OCI-LY1 (cell line): ENCODE measurements around the gene MLLT3.
A peak's percentile ranks its signal among the peaks of the same experiment; 100 is the strongest.

Source experiments
- H2AFZ ChIP-seq: fragments of 200-600 bp; sonication (generic), shearing (Covaris generic); 2 replicates; pipeline ENCODE4 v1.6.0; 2014; ENCODE audit warnings: antibody characterized with exemption, mild to moderate bottlenecking, low read length
- H3F3A ChIP-seq: fragments of 200-600 bp; sonication (generic), shearing (Covaris generic); 2 replicates; pipeline ENCODE4 v1.6.0; 2014; ENCODE audit warnings: mild to moderate bottlenecking, antibody characterized with exemption, low read length, moderate library complexity; ENCODE audit not compliant: insufficient read depth
- H3K27ac ChIP-seq: fragments of 200-600 bp; sonication (generic); 2 replicates; pipeline ENCODE4 v1.5.1; 2014; ENCODE audit warnings: low read length, mixed run types, mild to moderate bottlenecking, low read depth; ENCODE audit not compliant: poor library complexity, severe bottlenecking
- H3K27me3 ChIP-seq: fragments of 200-600 bp; sonication (generic); 2 replicates; pipeline ENCODE4 v1.6.0; 2014; ENCODE audit warnings: antibody characterized with exemption, mild to moderate bottlenecking, low read length, moderate library complexity; ENCODE audit not compliant: insufficient read depth
- H3K36me3 ChIP-seq: fragments of 200-600 bp; sonication (generic); 2 replicates; pipeline ENCODE4 v1.6.1; 2014; ENCODE audit warnings: mild to moderate bottlenecking, antibody characterized with exemption, low read length, moderate library complexity, mixed read lengths; ENCODE audit not compliant: insufficient read depth
- H3K4me1 ChIP-seq: fragments of 200-600 bp; sonication (generic); 2 replicates; pipeline ENCODE4 v1.5.1; 2014; ENCODE audit warnings: mild to moderate bottlenecking, low read length, moderate library complexity; ENCODE audit not compliant: insufficient read depth, severe bottlenecking
- H3K4me2 ChIP-seq: fragments of 200-600 bp; sonication (generic), shearing (Covaris generic); 2 replicates; pipeline ENCODE4 v1.6.1; 2014; ENCODE audit warnings: low read length
- H3K4me3 ChIP-seq: fragments of 200-600 bp; sonication (generic); 2 replicates; pipeline ENCODE4 v1.5.1; 2014; ENCODE audit warnings: low read length, low read depth, mild to moderate bottlenecking, mixed read lengths; ENCODE audit not compliant: poor library complexity, severe bottlenecking
- H3K79me2 ChIP-seq: fragments of 200-600 bp; shearing (Covaris generic); 2 replicates; pipeline ENCODE4 v1.6.1; 2016; ENCODE audit warnings: mixed run types, low read length, mixed read lengths; ENCODE audit not compliant: insufficient read depth
- H3K9ac ChIP-seq: fragments of 200-600 bp; sonication (generic), shearing (Covaris generic); 2 replicates; pipeline ENCODE4 v1.6.1; 2014; ENCODE audit warnings: mild to moderate bottlenecking, low read length, mixed read lengths
- H3K9me2 ChIP-seq: fragments of 200-600 bp; sonication (generic), shearing (Covaris generic); 2 replicates; pipeline ENCODE4 v1.6.1; 2014; ENCODE audit warnings: low read depth, mild to moderate bottlenecking, low read length, mixed read lengths
- H3K9me3 ChIP-seq: fragments of 200-600 bp; shearing (Covaris generic); 2 replicates; pipeline ENCODE4 v1.6.1; 2014; ENCODE audit warnings: low read length, mixed read lengths
- H4K20me1 ChIP-seq: fragments of 200-600 bp; sonication (generic), shearing (Covaris generic); 2 replicates; pipeline ENCODE4 v1.6.0; 2016; ENCODE audit warnings: mild to moderate bottlenecking, low read length; ENCODE audit not compliant: insufficient read depth
- EZH2 ChIP-seq: fragments of 200-600 bp; sonication (generic), shearing (Covaris generic); IDR thresholded peaks from 2 replicates; pipeline ENCODE4 v1.8.0; 2017; ENCODE audit warnings: borderline replicate concordance, mixed run types, mild to moderate bottlenecking, antibody characterized with exemption, low read length, moderate library complexity, mixed read lengths
- TF ChIP-seq, protein P1 (sequence below): fragments of 200-600 bp; sonication (generic), shearing (Covaris generic); IDR thresholded peaks from 2 replicates; pipeline ENCODE4 v1.5.1; 2017; ENCODE audit warnings: mild to moderate bottlenecking, antibody characterized with exemption, low read length, moderate library complexity, mixed read lengths

MLLT3 gene

DNA sequence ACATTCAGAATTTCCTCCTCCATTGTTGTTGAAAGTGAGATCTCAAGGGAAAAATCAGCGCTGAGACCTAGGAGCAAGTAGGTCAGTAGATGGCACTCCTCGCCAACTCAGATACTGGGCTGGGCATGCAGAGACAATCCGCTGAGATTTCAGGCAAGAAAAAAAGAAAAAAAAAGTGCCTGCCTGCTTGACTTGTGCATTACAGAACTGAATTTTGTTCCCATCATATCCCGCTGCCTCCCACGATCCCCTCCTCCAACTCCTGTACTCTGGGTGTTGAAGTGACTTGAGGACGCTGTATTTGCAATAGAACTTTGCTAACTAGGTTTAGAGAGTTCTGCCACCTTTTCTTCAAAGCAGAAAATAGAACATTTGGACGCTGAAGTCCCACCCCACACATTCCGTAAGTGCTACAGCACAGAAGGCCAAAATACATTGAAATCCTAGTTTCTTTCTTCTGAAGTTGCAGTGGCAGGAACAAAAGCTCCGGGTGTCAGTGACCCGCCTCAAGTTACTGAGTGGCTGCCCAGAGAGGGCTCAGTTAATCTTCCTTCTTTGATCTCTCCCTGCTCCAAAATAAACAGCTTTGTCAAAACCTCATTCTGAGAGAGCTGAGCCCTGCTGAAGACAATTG is 265.8 kb downstream of the MLLT3 start:
- H3K4me2 ChIP-seq = no peak overlapping the region
- 0 out of 2 replicates have a peak overlapping the region, but pooled peaks have one; percentile 23 for H3K9ac ChIP-seq
- H3K27ac ChIP-seq = peak overlapping the region; percentile 40
- H3K9me3 ChIP-seq = no peaks in the 10 kb centered on the region
- peaks cover 30% of the 10 kb centered on the region for H3K4me1 ChIP-seq
- H3F3A ChIP-seq = no peaks in the 10 kb centered on the region
- TF ChIP-seq EZH2 = no peak
- TF ChIP-seq, protein P1, sequence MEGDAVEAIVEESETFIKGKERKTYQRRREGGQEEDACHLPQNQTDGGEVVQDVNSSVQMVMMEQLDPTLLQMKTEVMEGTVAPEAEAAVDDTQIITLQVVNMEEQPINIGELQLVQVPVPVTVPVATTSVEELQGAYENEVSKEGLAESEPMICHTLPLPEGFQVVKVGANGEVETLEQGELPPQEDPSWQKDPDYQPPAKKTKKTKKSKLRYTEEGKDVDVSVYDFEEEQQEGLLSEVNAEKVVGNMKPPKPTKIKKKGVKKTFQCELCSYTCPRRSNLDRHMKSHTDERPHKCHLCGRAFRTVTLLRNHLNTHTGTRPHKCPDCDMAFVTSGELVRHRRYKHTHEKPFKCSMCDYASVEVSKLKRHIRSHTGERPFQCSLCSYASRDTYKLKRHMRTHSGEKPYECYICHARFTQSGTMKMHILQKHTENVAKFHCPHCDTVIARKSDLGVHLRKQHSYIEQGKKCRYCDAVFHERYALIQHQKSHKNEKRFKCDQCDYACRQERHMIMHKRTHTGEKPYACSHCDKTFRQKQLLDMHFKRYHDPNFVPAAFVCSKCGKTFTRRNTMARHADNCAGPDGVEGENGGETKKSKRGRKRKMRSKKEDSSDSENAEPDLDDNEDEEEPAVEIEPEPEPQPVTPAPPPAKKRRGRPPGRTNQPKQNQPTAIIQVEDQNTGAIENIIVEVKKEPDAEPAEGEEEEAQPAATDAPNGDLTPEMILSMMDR = peak; percentile 83
- no peaks in the 10 kb centered on the region for H3K9me2 ChIP-seq
- H3K4me3 ChIP-seq = no peak overlapping the region
- no peak overlapping the region for H2AFZ ChIP-seq
- no peaks in the 10 kb centered on the region for H4K20me1 ChIP-seq
- peaks cover 98% of the 10 kb centered on the region for H3K36me3 ChIP-seq
- H3K27me3 ChIP-seq = no peaks in the 10 kb centered on the region
- H3K79me2 ChIP-seq = no peaks in the 10 kb centered on the region

DNA sequence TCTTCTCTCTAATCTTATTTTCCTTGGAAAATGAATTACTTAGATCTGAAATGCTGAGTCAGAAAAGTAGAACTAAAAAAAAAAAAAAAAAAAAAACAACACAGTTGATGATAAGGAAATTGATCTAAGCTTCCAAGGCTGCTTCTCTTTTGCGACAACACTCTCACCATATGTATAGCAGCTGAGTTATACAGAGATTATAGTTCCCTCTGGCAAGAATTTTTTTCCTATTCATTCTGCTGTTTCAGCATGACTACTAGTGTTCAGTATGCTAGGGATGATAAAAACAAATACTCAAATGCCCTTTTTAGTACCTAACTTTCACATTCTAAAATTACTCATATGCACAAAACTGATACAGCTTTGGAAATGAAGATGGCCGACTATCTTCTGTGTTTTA is 267.3 kb downstream of the MLLT3 start:
- no peak overlapping the region for H2AFZ ChIP-seq

GRCh38 chr9:20353931-20354652 is 268.2 kb downstream of the MLLT3 start:
- no peaks in the 10 kb centered on the region for H3F3A ChIP-seq
- no peaks in the 10 kb centered on the region for H3K27me3 ChIP-seq
- no peaks in the 10 kb centered on the region for H4K20me1 ChIP-seq
- no peaks in the 10 kb centered on the region for H3K9me2 ChIP-seq
- peaks cover 25% of the 10 kb centered on the region for H3K4me1 ChIP-seq
- H3K36me3 ChIP-seq = peaks cover 96% of the 10 kb centered on the region
- no peaks in the 10 kb centered on the region for H3K79me2 ChIP-seq
- TF ChIP-seq, protein P1 = no peak
- TF ChIP-seq EZH2 = no peak
- no peak overlapping the region for H3K27ac ChIP-seq
- no peak overlapping the region for H3K4me2 ChIP-seq
- H3K4me3 ChIP-seq = no peak overlapping the region
- H2AFZ ChIP-seq = no peak overlapping the region
- no peak overlapping the region for H3K9ac ChIP-seq
- H3K9me3 ChIP-seq = no peaks in the 10 kb centered on the region

More for the DNA sequence above, 267.3 kb downstream of the MLLT3 start:
- H3K4me2 ChIP-seq = no peak overlapping the region
- no peaks in the 10 kb centered on the region for H3K9me2 ChIP-seq
- no peaks in the 10 kb centered on the region for H3K9me3 ChIP-seq
- peaks cover 96% of the 10 kb centered on the region for H3K36me3 ChIP-seq
- H3K27ac ChIP-seq = no peak overlapping the region
- no peaks in the 10 kb centered on the region for H3K79me2 ChIP-seq
- no peaks in the 10 kb centered on the region for H4K20me1 ChIP-seq
- peaks cover 30% of the 10 kb centered on the region for H3K4me1 ChIP-seq
- H3F3A ChIP-seq = no peaks in the 10 kb centered on the region
- no peaks in the 10 kb centered on the region for H3K27me3 ChIP-seq
- no peak overlapping the region for H3K9ac ChIP-seq
- TF ChIP-seq, protein P1 = no peak
- TF ChIP-seq EZH2 = no peak
- H3K4me3 ChIP-seq = no peak overlapping the region
